GM12892 (cell line): ENCODE data around the gene DOCK4.

Experiments used
- DNase-seq: peaks from one replicate; pipeline ENCODE4 v3.0.0; 2011; ENCODE audit not compliant: insufficient read length
- FAIRE-seq: peaks from 2 replicates; lab custom pipeline; 2011; peaks lifted over from hg19 to GRCh38; lab: Jason Lieb, UNC
- POLR2A ChIP-seq: IDR thresholded peaks from 2 replicates; pipeline ENCODE4 v1.6.1; 2011; ENCODE audit warnings: low read depth, low read length, control low read depth
- POLR2AphosphoS5 ChIP-seq: IDR thresholded peaks from 2 replicates; pipeline ENCODE4 v1.6.1; 2011; ENCODE audit warnings: low read depth, low read length, control low read depth
- TAF1 ChIP-seq: IDR thresholded peaks from 2 replicates; pipeline ENCODE4 v1.6.1; 2011; ENCODE audit warnings: low read depth, mild to moderate bottlenecking, control low read depth, low read length, borderline replicate concordance

Gene DOCK4

GRCh38 chr7:111877931-111878330 is 328.3 kb downstream of the DOCK4 start:
- TF ChIP-seq TAF1 (no peak), POLR2AphosphoS5 (no peak), POLR2A (no peak)
- FAIRE-seq (no peak), DNase-seq (no peak)

- TF ChIP-seq TAF1, result no peak
- no peak for TF ChIP-seq POLR2AphosphoS5
- TF ChIP-seq POLR2A, result no peak
- FAIRE-seq (no peak), DNase-seq (no peak)
Observed at GRCh38 chr7:111873963-111874690, 332.1 kb downstream of the DOCK4 start.

- DNase-seq (no peak), FAIRE-seq (no peak)
- TF ChIP-seq POLR2A, result no peak
- no peak for TF ChIP-seq TAF1
- TF ChIP-seq POLR2AphosphoS5, result no peak
Observed at GRCh38 chr7:111873326-111873646, 332.9 kb downstream of the DOCK4 start.

GRCh38 chr7:111872450-111873325 is 333.5 kb downstream of the DOCK4 start:
- FAIRE-seq, result no peak
- no peak for DNase-seq
- TF ChIP-seq TAF1 (no peak), POLR2AphosphoS5 (no peak), POLR2A (no peak)

GRCh38 chr7:111871283-111871682 is 334.9 kb downstream of the DOCK4 start:
- no peak for TF ChIP-seq TAF1
- no peak for TF ChIP-seq POLR2A
- no peak for TF ChIP-seq POLR2AphosphoS5

GRCh38 chr7:111869280-111869679 is 336.9 kb downstream of the DOCK4 start:
- FAIRE-seq (no peak), DNase-seq (no peak)
- TF ChIP-seq POLR2A (no peak), POLR2AphosphoS5 (no peak), TAF1 (no peak)

More at GRCh38 chr7:111871283-111871682, 334.9 kb downstream of the DOCK4 start:
- DNase-seq (no peak), FAIRE-seq (no peak)

GRCh38 chr7:111867348-111867931 is 338.8 kb downstream of the DOCK4 start:
- DNase-seq (no peak), FAIRE-seq (peak; percentile 36)
- TF ChIP-seq POLR2A (no peak), TAF1 (no peak), POLR2AphosphoS5 (no peak)

- DNase-seq (no peak), FAIRE-seq (no peak)
- TF ChIP-seq POLR2A (no peak), POLR2AphosphoS5 (no peak), TAF1 (no peak)
Observed at GRCh38 chr7:111866787-111867186, 339.4 kb downstream of the DOCK4 start.

- FAIRE-seq (no peak), DNase-seq (no peak)
- TF ChIP-seq POLR2AphosphoS5, result no peak
- TF ChIP-seq TAF1, result no peak
- TF ChIP-seq POLR2A, result no peak
Observed at GRCh38 chr7:111865430-111865829, 340.8 kb downstream of the DOCK4 start.

GRCh38 chr7:111864291-111864976 is 341.8 kb downstream of the DOCK4 start:
- no peak for TF ChIP-seq TAF1
- TF ChIP-seq POLR2AphosphoS5, result no peak
- TF ChIP-seq POLR2A, result no peak
- FAIRE-seq (no peak), DNase-seq (no peak)

GRCh38 chr7:111863269-111863668 is 342.9 kb downstream of the DOCK4 start:
- TF ChIP-seq POLR2AphosphoS5 (no peak), TAF1 (no peak)
- FAIRE-seq (peak; percentile 69), DNase-seq (no peak)
